ENCODE data around the gene NME2.

The NME2 gene

GRCh38 chr17:51214920-51215319, 48.7 kb downstream of the NME2 start:
- no peak for DNase-seq

- no peak for DNase-seq
These were observed 51.7 kb downstream of the NME2 start for GRCh38 chr17:51217946-51218345.

- DNase-seq, result no peak
These were observed 55.1 kb downstream of the NME2 start for GRCh38 chr17:51221322-51221721.
